Prostate gland (tissue), 2 donors: Measurements from ENCODE around the gene EIF5A. TPM values are rescaled to one million over a fixed set of nuclear protein-coding genes. Genes with fewer than 3 reads are reported as not detected.

Experiments used
- DNase-seq: peaks from one replicate; pipeline ENCODE4 v3.0.0-alpha.2; 2019; ENCODE audit warnings: low spot score
- H3K27ac ChIP-seq, 2 donors: fragments of 200-600 bp; sonication (generic); 2 replicates each; pipeline ENCODE4 v1.5.1; 2017 to 2019
- H3K27me3 ChIP-seq: fragments of 200-600 bp; sonication (generic); replicated peaks from 2 replicates; pipeline ENCODE4 v1.5.1; 2019; ENCODE audit not compliant: insufficient read depth
- H3K36me3 ChIP-seq, 2 donors: fragments of 200-600 bp; sonication (generic); 1 replicate in 1 of 2; 2 replicates in 1 of 2; pipeline versions ENCODE4 v1.5.1 to v1.8.1; 2017 to 2019
- H3K4me1 ChIP-seq: fragments of 200-600 bp; sonication (generic); replicated peaks from 2 replicates; pipeline ENCODE4 v1.5.1; 2019
- H3K4me3 ChIP-seq, 2 donors: fragments of 200-600 bp; sonication (generic); 2 replicates each; pipeline ENCODE4 v1.5.1; 2017 to 2019
- H3K9me3 ChIP-seq: fragments of 200-600 bp; sonication (generic); 2 replicates; pipeline ENCODE4 v1.5.1; 2017
- CTCF ChIP-seq, 4 experiments: fragments of 200-600 bp in 2 of 4; fragments of 450-650 bp in 2 of 4; sonication (generic) in 2 of 4; IDR thresholded peaks; 1 replicate in 3 of 4; 2 replicates in 1 of 4; pipeline ENCODE4 v1.5.1; 2016 to 2019; ENCODE audit warnings: antibody characterized with exemption in 4 of 4, mild to moderate bottlenecking in 2 of 4, moderate library complexity in 2 of 4
- POLR2A ChIP-seq: fragments of 450-650 bp; IDR thresholded peaks from one replicate; pipeline ENCODE4 v1.6.1; 2016; ENCODE audit warnings: antibody characterized with exemption, mild to moderate bottlenecking
- POLR2AphosphoS5 ChIP-seq: sonication (generic); formaldehyde crosslinking; IDR thresholded peaks from one replicate; pipeline ENCODE4 v1.6.1; 2017; ENCODE audit warnings: antibody characterized with exemption
- WGBS: methylation state at CpG from one replicate; pipeline ENCODE4 v1.1.5; 2018; 5-methylcytosine and 5-hydroxymethylcytosine counted together
- intact Hi-C: fragments of 100-400 bp; cut with DNase I; formaldehyde crosslinking; loops from one replicate; pipeline ENCODE4 v1.14.2; 2022
- total RNA-seq, 2 donors: library from RNA; depleted of rRNA; stranded (reverse); fragments of >200 nt; gene quantifications; one replicate each; pipeline ENCODE4 v1.1.0, GENCODE V29; 2016

The EIF5A gene
- total RNA-seq, 2 donors from 2014 or later = 172 to 195 TPM

GRCh38 chr17:7281074-7281952 lies 26.1 kb upstream of the EIF5A start, which contains the start of gene SLC2A4:
SLC2A4 (plus strand) TSS chr17:7281718; CDS start chr17:7281935, 217 bp downstream.
- peak; percentile 96 for DNase-seq
- TF ChIP-seq POLR2A (peak; percentile 62), CTCF (IDR thresholded peaks at IDR 0.05) (peak in 2 of 4 experiments; percentile 25 to 27), POLR2AphosphoS5 (peak; percentile 87)
- H3K36me3 ChIP-seq = no peaks in the 10 kb centered on the region
- H3K27ac ChIP-seq = peak within 1 kb of the TSS; percentile 77
- no peaks in the 10 kb centered on the region for H3K27me3 ChIP-seq
- H3K9me3 ChIP-seq = no peaks in the 10 kb centered on the region
- H3K4me3 ChIP-seq = peak within 1 kb of the TSS; percentile 34 to 41
- H3K4me1 ChIP-seq = peaks cover 9% of the 10 kb centered on the region
- intact Hi-C loops = loop anchor here (2.0 to 10.0 kb wide), 2 partner anchors 29 to 237 kb away; partner anchors contain the start of genes ELP5 and SLC16A11
- under 1% methylated on average over 58 of the region's 71 CpGs for WGBS

- Histone ChIP-seq H3K4me1 (peaks cover 9% of the 10 kb centered on the region), H3K27me3 (no peaks in the 10 kb centered on the region), H3K4me3 (peak overlapping the region; percentile 34 to 41), H3K27ac (peak overlapping the region; percentile 77), H3K9me3 (no peaks in the 10 kb centered on the region), H3K36me3 (no peaks in the 10 kb centered on the region)
- WGBS = 2% methylated on average over 41 of the region's 43 CpGs
- DNase-seq = no peak
- intact Hi-C loops = loop anchor here (2.0 to 10.0 kb wide), 2 partner anchors 29 to 237 kb away; partner anchors contain the start of genes ELP5 and SLC16A11
- TF ChIP-seq POLR2A (no peak), POLR2AphosphoS5 (no peak), CTCF (IDR thresholded peaks at IDR 0.05) (no peak)
Observed at GRCh38 chr17:7281953-7282751, 25.3 kb upstream of the EIF5A start.

- peaks cover 9% of the 10 kb centered on the region for H3K4me1 ChIP-seq
- DNase-seq = no peak
- H3K27ac ChIP-seq = peak overlapping the region; percentile 77
- intact Hi-C loops = loop anchor here (10.0 kb wide), 1 partner anchor 238 kb away; the partner anchor contains the start of gene SLC16A11
- WGBS = 59% methylated on average over 6 of the region's 6 CpGs
- H3K4me3 ChIP-seq = peak overlapping the region in 1 of 2 donors; percentile 41
- no peaks in the 10 kb centered on the region for H3K9me3 ChIP-seq
- no peaks in the 10 kb centered on the region for H3K27me3 ChIP-seq
- TF ChIP-seq POLR2A (no peak), POLR2AphosphoS5 (no peak), CTCF (IDR thresholded peaks at IDR 0.05) (no peak)
- H3K36me3 ChIP-seq = no peaks in the 10 kb centered on the region
Observed at GRCh38 chr17:7282752-7283321, 24.6 kb upstream of the EIF5A start.

GRCh38 chr17:7283471-7284216 lies 23.8 kb upstream of the EIF5A start:
- Histone ChIP-seq H3K36me3 (no peaks in the 10 kb centered on the region), H3K4me1 (peaks cover 9% of the 10 kb centered on the region), H3K4me3 (no peak overlapping the region), H3K27me3 (no peaks in the 10 kb centered on the region), H3K27ac (peak overlapping the region in 1 of 2 donors; percentile 27), H3K9me3 (no peaks in the 10 kb centered on the region)
- no peak for DNase-seq
- TF ChIP-seq POLR2A = no peak
- no peak for TF ChIP-seq CTCF (IDR thresholded peaks at IDR 0.05)
- TF ChIP-seq POLR2AphosphoS5 = no peak
- WGBS = 88% methylated on average over 17 of the region's 18 CpGs
- intact Hi-C loops = loop anchor here (10.0 kb wide), 1 partner anchor 239 kb away; the partner anchor contains the start of gene SLC16A11
